Stimulated activated CD4-positive, alpha-beta T cell treated with anti-CD3 and anti-CD28 coated beads, TNF-alpha, amount 100 ng/mL, for 1 hour (primary cell): ENCODE measurements around the gene OR2S2.
"Not testable (repeated sequence)": the region's sequence is repeated elsewhere in the genome, so short reads cannot be mapped to it uniquely, and the experiment has no call there.

Experiments used
- DNase-seq, 3 donors: peaks; one replicate each; pipeline ENCODE4 v3.0.0-alpha.2; 2020; ENCODE audit warnings: low read depth in 3 of 3, low spot score in 1 of 3

Gene OR2S2

GRCh38 chr9:35934069-35934468 lies 23.9 kb downstream of the OR2S2 start:
- DNase-seq: not testable (repeated sequence)

DNA sequence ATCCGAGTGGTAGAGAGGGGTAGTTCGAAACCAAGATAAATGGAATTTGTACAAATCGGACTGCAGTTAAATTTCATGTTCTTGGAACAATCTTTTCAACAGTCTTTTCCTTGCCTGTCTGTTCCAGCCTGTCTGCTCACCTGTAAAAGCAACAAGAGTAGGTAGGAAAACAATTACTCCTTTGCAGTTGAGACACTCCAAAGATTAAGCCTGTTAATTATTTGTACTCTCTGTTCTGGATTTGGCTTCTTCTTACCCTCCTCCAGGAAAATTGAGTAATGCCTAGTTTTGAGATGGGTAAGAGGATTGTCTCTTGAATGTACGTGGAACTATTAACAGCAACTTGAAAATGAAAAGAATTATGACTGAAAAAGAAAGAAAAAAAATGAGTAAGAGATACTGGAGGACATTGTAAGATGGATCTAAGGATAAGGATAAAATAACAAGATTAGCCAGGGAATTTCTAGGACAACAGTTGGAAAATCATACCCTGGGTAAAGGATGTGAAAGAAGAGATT lies 24.3 kb downstream of the OR2S2 start:
- DNase-seq: no peak

DNA sequence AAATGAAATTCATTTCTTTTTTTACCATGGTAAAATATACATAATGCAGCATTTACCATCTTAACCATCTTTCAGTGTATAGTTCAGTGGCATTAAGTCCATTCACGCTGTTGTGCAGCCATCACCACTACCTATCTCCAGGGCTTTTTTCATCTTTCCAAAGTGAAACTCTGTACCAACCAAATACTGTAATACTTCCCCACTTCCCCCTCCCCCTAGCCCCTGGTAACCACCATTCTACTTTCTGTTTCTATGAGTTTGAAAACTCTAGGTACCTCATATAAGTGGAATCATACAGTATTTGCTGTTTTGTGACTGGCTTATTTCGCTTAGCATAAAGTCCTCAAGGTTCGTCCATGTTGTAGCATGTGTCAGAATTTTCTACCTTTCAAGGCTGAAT lies 25.2 kb downstream of the OR2S2 start:
- no peak for DNase-seq

DNA sequence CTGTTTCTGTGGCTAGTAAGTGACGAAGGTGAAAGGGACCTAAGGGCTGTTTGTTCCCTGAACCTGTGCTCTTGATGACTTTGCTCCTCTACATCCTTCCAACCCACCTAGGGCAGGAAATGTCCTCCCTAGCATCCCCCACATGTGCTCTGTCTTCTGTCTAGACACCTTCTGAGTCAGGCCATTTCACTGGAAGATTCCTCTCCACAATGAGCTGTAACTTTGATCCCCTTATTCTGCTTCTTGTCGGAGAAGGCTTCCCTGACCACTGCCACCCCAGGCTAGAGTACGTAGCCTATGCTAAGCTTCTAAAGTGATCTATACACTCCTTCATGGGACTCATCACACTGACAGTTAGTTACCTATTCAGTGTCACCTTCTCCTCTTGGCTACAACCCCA lies 27.0 kb downstream of the OR2S2 start:
- no peak for DNase-seq

- DNase-seq: no peak
Observed at GRCh38 chr9:35930521-35930920, 27.4 kb downstream of the OR2S2 start.

DNA sequence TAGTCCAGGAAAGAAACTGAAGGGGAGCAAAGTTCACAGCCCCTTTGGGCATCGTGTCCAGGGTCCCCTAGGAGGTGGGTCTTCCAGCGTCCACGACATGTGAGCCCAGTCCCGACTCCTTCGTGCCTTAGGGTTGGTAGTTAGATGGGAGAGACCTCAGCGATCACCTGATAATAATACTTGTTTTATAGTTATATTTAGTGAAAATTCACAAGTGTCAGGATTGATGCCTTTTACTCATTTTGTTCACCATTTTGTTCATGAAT lies 28.6 kb downstream of the OR2S2 start:
- no peak for DNase-seq

- no peak for DNase-seq
Observed at GRCh38 chr9:35928591-35929452, 29.1 kb downstream of the OR2S2 start.

DNA sequence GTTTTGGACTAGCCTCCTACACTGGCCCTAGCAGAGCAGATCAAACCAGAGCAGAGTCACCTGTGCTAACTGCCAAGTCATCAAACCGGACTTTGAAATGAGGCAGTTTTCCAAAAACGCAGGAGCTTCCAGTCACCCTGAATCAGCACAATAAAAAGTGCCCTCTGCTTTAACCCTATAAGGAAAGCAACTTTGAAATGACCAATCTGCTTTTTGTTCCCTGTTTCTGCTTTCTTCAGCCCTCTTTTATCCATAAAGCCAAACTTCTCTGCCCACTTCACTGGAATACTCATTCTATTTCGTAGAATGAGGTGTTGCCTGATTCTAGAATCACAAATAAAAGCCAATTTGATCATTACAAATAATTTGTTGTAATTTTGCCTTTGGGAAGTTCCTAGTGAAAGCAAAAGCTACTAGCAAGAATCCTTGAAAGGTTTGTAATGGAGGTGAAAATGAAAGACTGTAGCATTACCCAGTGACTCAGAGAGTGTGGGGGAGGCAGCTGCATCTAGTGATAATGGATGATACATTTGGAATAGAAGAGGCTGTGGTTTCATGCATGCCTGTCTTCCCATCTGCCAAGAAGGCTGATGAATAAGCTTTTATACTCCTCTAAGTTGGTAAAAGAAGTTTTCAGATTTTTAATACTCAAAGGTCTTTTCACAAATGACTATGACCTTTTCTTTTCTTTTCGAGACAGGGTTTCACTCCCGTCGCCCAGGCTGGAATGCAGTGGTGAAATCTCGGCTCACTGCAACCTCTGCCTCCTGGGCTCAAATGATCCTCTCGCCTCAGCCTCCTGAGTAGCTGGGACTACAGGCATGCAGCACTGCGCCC lies 33.8 kb downstream of the OR2S2 start:
- no peak for DNase-seq

DNA sequence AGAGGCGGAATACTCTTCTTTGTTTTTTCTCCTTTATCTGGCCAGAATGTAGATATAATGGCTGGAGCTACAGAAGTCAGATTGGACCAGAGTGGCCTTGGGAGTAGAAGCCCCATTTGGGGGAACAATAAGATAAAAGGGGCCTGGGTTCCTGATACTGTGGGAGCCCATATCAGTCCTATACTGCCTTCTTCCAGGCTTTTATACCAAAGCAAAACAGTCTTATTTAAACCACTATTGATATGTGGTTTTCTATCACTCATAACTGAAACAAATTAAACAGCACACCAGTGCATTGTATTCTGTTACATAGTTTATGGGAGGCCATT lies 34.4 kb downstream of the OR2S2 start:
- no peak for DNase-seq

DNA sequence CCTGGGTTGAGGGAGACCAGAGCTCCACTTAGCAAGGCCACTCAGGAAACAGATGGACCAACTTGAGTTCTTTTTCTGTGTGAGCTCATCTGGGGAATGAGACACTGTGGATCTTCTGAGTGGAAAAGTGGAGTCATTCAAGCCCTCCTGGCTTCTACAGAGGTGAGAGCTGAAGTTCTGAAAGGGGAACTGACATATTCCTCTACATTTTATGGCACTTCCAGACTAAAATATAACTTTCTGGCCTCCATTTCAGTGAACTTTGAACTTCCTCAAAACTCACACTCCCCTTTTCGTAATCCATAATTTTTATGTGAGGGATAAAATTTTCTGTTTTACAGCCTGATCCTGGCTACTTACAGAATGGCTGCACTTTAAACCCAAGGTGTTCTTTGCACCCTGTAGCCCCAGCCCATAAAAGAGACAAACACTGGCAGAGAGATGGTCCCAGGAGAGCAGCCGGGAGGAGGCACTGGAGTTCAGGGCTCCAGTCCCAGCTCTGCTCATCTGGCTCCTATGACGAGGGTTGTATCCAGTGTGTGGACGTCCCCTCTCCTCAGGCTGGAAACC lies 37.8 kb downstream of the OR2S2 start:
- DNase-seq: no peak

DNA sequence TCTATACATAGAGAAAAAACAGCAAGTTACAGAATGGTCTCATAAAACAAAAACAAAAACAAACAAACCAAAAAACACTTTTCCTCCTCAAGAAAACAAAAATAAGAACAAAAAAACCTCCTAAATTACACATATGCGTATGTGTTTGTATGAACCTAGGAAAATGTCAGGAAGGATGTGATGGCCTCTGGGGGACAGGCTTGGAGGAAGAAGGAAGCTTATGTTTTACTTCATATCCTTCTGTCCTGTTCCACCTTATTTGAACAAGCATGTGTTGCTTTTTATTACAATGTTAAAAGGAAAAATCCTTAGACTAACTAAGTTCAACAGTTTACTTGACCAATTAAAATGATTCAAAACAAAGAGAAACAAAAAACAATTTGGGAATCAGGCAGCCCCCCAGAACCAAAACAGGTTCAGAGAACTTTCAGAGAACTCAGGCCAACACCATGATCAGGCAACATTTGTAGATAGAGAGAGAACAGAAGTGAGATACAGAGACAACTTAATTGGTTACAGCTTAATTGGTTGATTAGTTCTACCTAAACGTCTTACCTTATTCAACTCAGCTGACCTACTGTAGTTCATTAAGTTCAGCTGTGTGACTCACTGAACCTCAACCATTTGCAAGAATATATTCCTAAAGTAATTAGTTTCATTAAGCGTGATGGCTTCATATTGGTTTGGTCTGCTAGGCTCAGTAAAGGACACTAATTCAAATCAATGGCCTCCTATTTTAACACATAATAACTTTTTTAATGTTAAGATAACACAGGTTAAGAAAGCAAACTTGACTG lies 38.5 kb downstream of the OR2S2 start:
- no peak for DNase-seq

DNA sequence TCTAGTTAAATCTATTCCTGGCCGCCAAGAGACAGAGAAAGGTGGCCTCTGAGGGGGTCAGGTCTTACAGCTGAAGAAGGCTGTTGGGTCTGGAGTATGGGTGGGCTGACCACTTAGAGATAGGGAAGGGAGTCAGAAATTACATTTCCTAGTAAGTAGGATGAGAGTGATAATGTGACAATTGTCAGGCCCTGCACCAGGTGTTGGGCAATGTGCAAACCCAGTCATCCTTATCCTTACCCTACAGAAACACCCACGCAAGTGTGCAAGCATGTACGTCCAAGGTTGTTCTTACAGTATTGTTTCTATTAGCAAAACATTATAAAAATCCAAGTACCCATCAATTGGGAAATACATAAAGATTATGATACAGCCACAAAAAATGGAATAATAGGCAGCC lies 39.2 kb downstream of the OR2S2 start:
- DNase-seq: no peak

GRCh38 chr9:35917261-35917660 lies 40.7 kb downstream of the OR2S2 start:
- DNase-seq: no peak

- no peak for DNase-seq
Observed at GRCh38 chr9:35915681-35916294, 42.2 kb downstream of the OR2S2 start.

DNA sequence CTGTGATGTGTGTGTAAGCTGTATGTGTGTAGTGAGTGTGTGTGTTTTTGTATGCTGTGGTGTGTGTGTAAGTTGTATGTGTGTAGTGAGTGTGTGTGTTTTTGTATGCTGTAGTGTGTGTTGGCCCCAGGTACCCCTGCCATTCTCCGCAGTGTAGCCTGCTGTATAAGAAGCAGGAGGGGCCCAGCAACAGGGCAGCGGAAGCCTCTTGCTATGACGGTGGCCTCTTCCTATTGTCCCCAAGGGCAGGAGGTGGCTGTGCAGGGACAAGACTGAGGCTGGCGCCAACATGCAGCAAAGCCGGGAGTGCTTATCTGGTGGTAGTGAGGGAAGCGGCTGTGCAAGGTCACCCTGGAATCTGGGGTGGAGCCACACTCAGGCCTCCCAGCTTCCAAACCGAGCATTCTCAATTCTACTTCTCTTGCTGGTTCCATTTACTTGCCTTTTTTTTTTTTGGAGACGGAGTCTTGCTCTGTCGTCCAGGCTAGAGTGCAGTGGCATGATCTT lies 43.6 kb downstream of the OR2S2 start:
- no peak for DNase-seq

DNA sequence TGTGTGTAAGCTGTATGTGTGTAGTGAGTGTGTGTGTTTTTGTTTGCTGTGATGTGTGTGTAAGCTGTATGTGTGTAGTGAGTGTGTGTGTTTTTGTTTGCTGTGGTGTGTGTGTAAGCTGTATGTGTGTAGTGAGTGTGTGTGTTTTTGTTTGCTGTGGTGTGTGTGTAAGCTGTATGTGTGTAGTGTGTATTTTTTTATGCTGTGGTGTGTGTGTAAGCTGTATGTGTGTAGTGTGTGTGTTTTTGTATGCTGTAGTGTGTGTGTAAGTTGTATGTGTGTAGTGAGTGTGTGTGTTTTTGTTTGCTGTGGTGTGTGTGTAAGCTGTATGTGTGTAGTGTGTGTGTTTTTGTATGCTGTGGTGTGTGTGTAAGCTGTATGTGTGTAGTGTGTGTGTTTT lies 44.5 kb downstream of the OR2S2 start:
- DNase-seq: not testable (repeated sequence)

DNA sequence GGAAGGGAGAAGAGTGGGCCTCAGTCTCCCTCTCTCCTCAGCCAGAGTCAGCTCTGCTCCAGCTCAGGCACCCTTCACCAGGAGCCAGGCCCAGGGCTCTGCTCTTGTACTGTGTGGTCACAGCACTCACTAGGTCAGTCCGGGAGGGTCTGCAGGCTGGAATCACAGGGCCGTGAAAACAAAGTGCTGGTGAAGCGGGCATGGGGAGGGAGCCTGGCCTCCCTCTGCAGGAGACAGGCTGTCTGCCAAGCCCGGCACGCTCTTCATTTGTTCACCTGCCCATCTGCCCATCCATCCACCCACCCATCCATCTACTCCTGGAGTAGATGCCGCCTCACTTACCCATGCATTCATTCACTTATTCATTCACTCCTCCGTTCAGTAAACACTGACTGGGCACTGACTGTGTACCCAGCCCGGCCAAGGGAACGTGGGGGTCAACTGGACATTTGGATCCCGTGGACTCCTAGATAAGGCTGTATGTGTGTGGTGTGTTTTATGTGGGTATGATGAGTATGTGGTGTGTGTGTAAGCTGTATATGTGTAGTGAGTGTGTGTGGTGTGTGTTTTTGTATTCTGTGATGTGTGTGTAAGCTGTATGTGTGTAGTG lies 45.1 kb downstream of the OR2S2 start:
- DNase-seq: no peak

GRCh38 chr9:35911690-35912089 lies 46.3 kb downstream of the OR2S2 start:
- DNase-seq: no peak

GRCh38 chr9:35910613-35911359 lies 47.2 kb downstream of the OR2S2 start:
- DNase-seq: no peak
